A673 (cell line): ENCODE results near the gene ACTL8. TPM values are rescaled to one million over a fixed set of nuclear protein-coding genes. Genes with fewer than 3 reads are reported as not detected.

Experiments
- BruUV-seq: library from RNA; stranded (reverse); fragments of 400-500 nt; replicated peaks from 2 replicates; lab custom pipeline; 2021; lab: Mats Ljungman, UMichigan
- CTCF ChIA-PET: fragments of 300-600 bp; sonication (Branson Sonifier 250); formaldehyde crosslinking; loops from one replicate; lab custom pipeline; 2022; ENCODE audit warnings: antibody characterized with exemption; lab: Charles Lee
- POLR2A ChIA-PET: fragments of 300-600 bp; sonication (Branson Sonifier 250); formaldehyde crosslinking; loops from one replicate; lab custom pipeline; 2022; ENCODE audit warnings: antibody characterized with exemption; ENCODE audit not compliant: low non-redundant PET; lab: Charles Lee
- DNase-seq: peaks from one replicate; pipeline ENCODE4 v3.0.0-alpha.2; 2015; ENCODE audit warnings: low spot score
- H3K27ac ChIP-seq: fragments of 200-600 bp; sonication (generic); 2 replicates; pipeline ENCODE4 v1.5.1; 2016; ENCODE audit warnings: mixed run types, low read depth, mild to moderate bottlenecking, mixed read lengths, antibody characterized with exemption, low read length; ENCODE audit not compliant: poor library complexity, severe bottlenecking
- H3K27me3 ChIP-seq: fragments of 200-600 bp; sonication (generic); replicated peaks from 2 replicates; pipeline ENCODE4 v1.6.1; 2017; ENCODE audit warnings: mixed run types, low read depth, mild to moderate bottlenecking, mixed read lengths, antibody characterized with exemption, low read length; ENCODE audit not compliant: insufficient read depth, poor library complexity
- H3K36me3 ChIP-seq: fragments of 200-600 bp; sonication (generic); 2 replicates; pipeline ENCODE4 v1.6.1; 2016; ENCODE audit warnings: mixed run types, mild to moderate bottlenecking, mixed read lengths, antibody characterized with exemption, low read length; ENCODE audit not compliant: insufficient read depth, poor library complexity, severe bottlenecking
- H3K4me1 ChIP-seq: fragments of 200-600 bp; sonication (generic); 2 replicates; pipeline ENCODE4 v1.6.1; 2017; ENCODE audit warnings: mixed run types, mild to moderate bottlenecking, mixed read lengths, antibody characterized with exemption, low read length; ENCODE audit not compliant: insufficient read depth, poor library complexity, severe bottlenecking
- H3K4me3 ChIP-seq: fragments of 200-600 bp; sonication (generic); 2 replicates; pipeline ENCODE4 v1.5.1; 2016; ENCODE audit warnings: low read depth, mixed run types, mild to moderate bottlenecking, mixed read lengths, low read length; ENCODE audit not compliant: poor library complexity, severe bottlenecking
- H3K9me3 ChIP-seq: fragments of 200-600 bp; sonication (generic); 2 replicates; pipeline ENCODE4 v1.6.1; 2016; ENCODE audit warnings: mixed run types, low read depth, mild to moderate bottlenecking, mixed read lengths, antibody characterized with exemption, low read length; ENCODE audit not compliant: poor library complexity, severe bottlenecking
- CTCF ChIP-seq: fragments of 300-800, 200-600 bp; sonication (generic); conservative IDR thresholded peaks from 2 replicates; pipeline ENCODE4 v1.5.1; 2017; ENCODE audit warnings: low read depth, mild to moderate bottlenecking, antibody characterized with exemption, low read length, moderate library complexity, mixed read lengths
- EZH2 ChIP-seq: fragments of 200-600 bp; sonication (generic); IDR thresholded peaks from 2 replicates; pipeline ENCODE4 v1.6.1; 2017; ENCODE audit warnings: borderline replicate concordance, low read depth, mild to moderate bottlenecking, mixed read lengths, antibody characterized with exemption, low read length; ENCODE audit not compliant: poor library complexity, severe bottlenecking
- intact Hi-C: fragments of 100-400 bp; cut with micrococcal nuclease; formaldehyde crosslinking; loops from one replicate; pipeline ENCODE4 v1.10.0; 2022; ENCODE audit not compliant: unreplicated experiment
- total RNA-seq: library from RNA; stranded (reverse); gene quantifications from 2 replicates; pipeline ENCODE4 v1.2.3, GENCODE V29; 2021

ACTL8 gene
- total RNA-seq, 1 experiment from 2014 or later: 0.28 TPM

GRCh38 chr1:17729248-17729647 lies 25.9 kb upstream of the ACTL8 start:
- CTCF ChIA-PET: interaction anchor here (0.7 kb wide), 1 partner anchor 15 kb away, joined by 3 read pairs; no protein-coding TSS in a partner anchor
- intact Hi-C loops: no loop called here

GRCh38 chr1:17729909-17730308 lies 25.2 kb upstream of the ACTL8 start:
- H3K4me1 ChIP-seq: no peaks in the 10 kb centered on the region
- TF ChIP-seq CTCF (no peak), EZH2 (no peak)
- no peaks in the 10 kb centered on the region for H3K27me3 ChIP-seq
- no peak overlapping the region for H3K27ac ChIP-seq
- ChIA-PET POLR2A (no interaction called here), CTCF (interaction anchor here (0.7 kb wide), 1 partner anchor 14 kb away, joined by 3 read pairs; no protein-coding TSS in a partner anchor)
- no peaks in the 10 kb centered on the region for H3K36me3 ChIP-seq
- H3K4me3 ChIP-seq: no peak overlapping the region
- no TSS peak for BruUV-seq
- H3K9me3 ChIP-seq: no peaks in the 10 kb centered on the region
- intact Hi-C loops: no loop called here
- no peak for DNase-seq

More at GRCh38 chr1:17729248-17729647, 25.9 kb upstream of the ACTL8 start:
- Histone ChIP-seq H3K9me3 (no peaks in the 10 kb centered on the region), H3K27me3 (no peaks in the 10 kb centered on the region), H3K4me1 (no peaks in the 10 kb centered on the region), H3K27ac (no peak overlapping the region), H3K36me3 (no peaks in the 10 kb centered on the region), H3K4me3 (no peak overlapping the region)
- POLR2A ChIA-PET: no interaction called here
- no peak for DNase-seq
- no TSS peak for BruUV-seq
- TF ChIP-seq EZH2: no peak
- TF ChIP-seq CTCF: no peak

- intact Hi-C loops: no loop called here
- CTCF ChIA-PET: no interaction called here
- BruUV-seq: no TSS peak
These were observed 23.7 kb upstream of the ACTL8 start for GRCh38 chr1:17731460-17731859.

More at GRCh38 chr1:17731460-17731859, 23.7 kb upstream of the ACTL8 start:
- Histone ChIP-seq H3K27ac (no peak overlapping the region), H3K4me1 (no peaks in the 10 kb centered on the region), H3K4me3 (no peak overlapping the region), H3K36me3 (no peaks in the 10 kb centered on the region), H3K27me3 (no peaks in the 10 kb centered on the region), H3K9me3 (no peaks in the 10 kb centered on the region)
- TF ChIP-seq CTCF (no peak), EZH2 (no peak)
- DNase-seq: no peak
- POLR2A ChIA-PET: no interaction called here
